SK-N-SH treated with all-trans-retinoic acid at 6 μM for 48 hours (cell line): ENCODE measurements around the gene UGT1A8.

Source experiments
- ATAC-seq: fragments of 200-7000 bp; cut with Tn5 transposase; 3 replicates; pipeline ENCODE4 v1.9.1; 2020; ENCODE audit warnings: mild to moderate bottlenecking, moderate library complexity
- ARNTL ChIP-seq: fragments of 450-650 bp; formaldehyde crosslinking; IDR thresholded peaks from 2 replicates; pipeline ENCODE4 v1.5.0; 2020; ENCODE audit warnings: low read depth, mild to moderate bottlenecking, moderate library complexity, borderline replicate concordance
- BACH2 ChIP-seq: fragments of 250-450 bp; sonication (Bioruptor Pico); IDR thresholded peaks from 2 replicates; pipeline ENCODE4 v1.9.0; 2021; ENCODE audit warnings: mild to moderate bottlenecking, borderline replicate concordance
- CREB5 ChIP-seq: fragments of 250-450 bp; sonication (Bioruptor Pico); IDR thresholded peaks from 2 replicates; pipeline ENCODE4 v1.5.1; 2020; ENCODE audit warnings: low read depth, mild to moderate bottlenecking, moderate library complexity
- CSDC2 ChIP-seq: fragments of 250-450 bp; sonication (Bioruptor Pico); IDR thresholded peaks from 2 replicates; pipeline ENCODE4 v1.5.0; 2020; ENCODE audit warnings: mild to moderate bottlenecking, moderate library complexity
- CSRNP3 ChIP-seq: fragments of 250-450 bp; sonication (Bioruptor Pico); IDR thresholded peaks from 2 replicates; pipeline ENCODE4 v1.5.1; 2021; ENCODE audit warnings: mild to moderate bottlenecking, moderate library complexity
- ESRRG ChIP-seq: fragments of 250-450 bp; sonication (Bioruptor Pico); IDR thresholded peaks from 2 replicates; pipeline ENCODE4 v1.6.1; 2021; ENCODE audit warnings: mild to moderate bottlenecking
- GLIS3 ChIP-seq: fragments of 250-450 bp; sonication (Bioruptor Pico); IDR thresholded peaks from 2 replicates; pipeline ENCODE4 v1.5.0; 2020; ENCODE audit warnings: mild to moderate bottlenecking, moderate library complexity
- ISL1 ChIP-seq: fragments of 250-450 bp; sonication (Bioruptor Pico); IDR thresholded peaks from 2 replicates; pipeline ENCODE4 v2.1.2; 2022; ENCODE audit warnings: mild to moderate bottlenecking, moderate library complexity
- OSR1 ChIP-seq: fragments of 250-450 bp; sonication (Bioruptor Pico); IDR thresholded peaks from 2 replicates; pipeline ENCODE4 v1.8.0; 2022; ENCODE audit warnings: moderate library complexity, mild to moderate bottlenecking, inconsistent platforms
- RARB ChIP-seq: fragments of 250-450 bp; sonication (Bioruptor Pico); IDR thresholded peaks from 2 replicates; pipeline ENCODE4 v1.8.0; 2021; ENCODE audit warnings: mild to moderate bottlenecking, moderate library complexity
- SNAI2 ChIP-seq: fragments of 250-450 bp; sonication (Bioruptor Pico); IDR thresholded peaks from 2 replicates; pipeline ENCODE4 v1.5.0; 2020; ENCODE audit warnings: mild to moderate bottlenecking, moderate library complexity
- TCF4 ChIP-seq: fragments of 250-450 bp; sonication (Bioruptor Pico); IDR thresholded peaks from 2 replicates; pipeline ENCODE4 v1.8.0; 2021; ENCODE audit warnings: mild to moderate bottlenecking, moderate library complexity, borderline replicate concordance
- TOX ChIP-seq: fragments of 250-450 bp; sonication (Bioruptor Pico); IDR thresholded peaks from 2 replicates; pipeline ENCODE4 v1.8.0; 2021; ENCODE audit warnings: mild to moderate bottlenecking, moderate library complexity, borderline replicate concordance
- TSHZ2 ChIP-seq: fragments of 250-450 bp; sonication (Bioruptor Pico); IDR thresholded peaks from 2 replicates; pipeline ENCODE4 v1.5.0; 2020; ENCODE audit warnings: mild to moderate bottlenecking, moderate library complexity
- ZC3H10 ChIP-seq: fragments of 250-450 bp; sonication (Bioruptor Pico); IDR thresholded peaks from 2 replicates; pipeline ENCODE4 v1.5.1; 2021; ENCODE audit warnings: mild to moderate bottlenecking, moderate library complexity
- ZFP3 ChIP-seq: fragments of 250-450 bp; sonication (Bioruptor Pico); IDR thresholded peaks from 2 replicates; pipeline ENCODE4 v1.5.0; 2020; ENCODE audit warnings: mild to moderate bottlenecking, moderate library complexity
- ZFP30 ChIP-seq: fragments of 450-650 bp; formaldehyde crosslinking; IDR thresholded peaks from 2 replicates; pipeline ENCODE4 v1.5.0; 2022; ENCODE audit warnings: mild to moderate bottlenecking, moderate library complexity
- ZNF565 ChIP-seq: fragments of 450-650 bp; formaldehyde crosslinking; conservative IDR thresholded peaks from 2 replicates; pipeline ENCODE4 v1.5.0; 2020; ENCODE audit warnings: low read depth, mild to moderate bottlenecking, moderate library complexity
- ZNF70 ChIP-seq: fragments of 450-650 bp; formaldehyde crosslinking; IDR thresholded peaks from 2 replicates; pipeline ENCODE4 v1.5.0; 2020; ENCODE audit warnings: mild to moderate bottlenecking, moderate library complexity
- ZNF8 ChIP-seq: fragments of 450-650 bp; formaldehyde crosslinking; IDR thresholded peaks from 2 replicates; pipeline ENCODE4 v1.5.0; 2020; ENCODE audit warnings: mild to moderate bottlenecking, moderate library complexity
- TF ChIP-seq, protein P1 (sequence below): fragments of 250-450 bp; sonication (Bioruptor Pico); IDR thresholded peaks from 2 replicates; pipeline ENCODE4 v1.8.0; 2021; ENCODE audit warnings: low read depth, mild to moderate bottlenecking, moderate library complexity, borderline replicate concordance
- TF ChIP-seq, protein P2 (sequence below): fragments of 250-450 bp; sonication (Bioruptor Pico); IDR thresholded peaks from 2 replicates; pipeline ENCODE4 v1.8.0; 2020; ENCODE audit warnings: mild to moderate bottlenecking, moderate library complexity, borderline replicate concordance

UGT1A8 gene

GRCh38 chr2:233674995-233675394 is 57.6 kb downstream of the UGT1A8 start:
- TF ChIP-seq ZFP3: no peak
- TF ChIP-seq ESRRG (CRISPR knock-in tag): no peak
- TF ChIP-seq RARB (CRISPR knock-in tag): no peak
- TF ChIP-seq TOX: no peak
- no peak for TF ChIP-seq ARNTL
- TF ChIP-seq, protein P1, sequence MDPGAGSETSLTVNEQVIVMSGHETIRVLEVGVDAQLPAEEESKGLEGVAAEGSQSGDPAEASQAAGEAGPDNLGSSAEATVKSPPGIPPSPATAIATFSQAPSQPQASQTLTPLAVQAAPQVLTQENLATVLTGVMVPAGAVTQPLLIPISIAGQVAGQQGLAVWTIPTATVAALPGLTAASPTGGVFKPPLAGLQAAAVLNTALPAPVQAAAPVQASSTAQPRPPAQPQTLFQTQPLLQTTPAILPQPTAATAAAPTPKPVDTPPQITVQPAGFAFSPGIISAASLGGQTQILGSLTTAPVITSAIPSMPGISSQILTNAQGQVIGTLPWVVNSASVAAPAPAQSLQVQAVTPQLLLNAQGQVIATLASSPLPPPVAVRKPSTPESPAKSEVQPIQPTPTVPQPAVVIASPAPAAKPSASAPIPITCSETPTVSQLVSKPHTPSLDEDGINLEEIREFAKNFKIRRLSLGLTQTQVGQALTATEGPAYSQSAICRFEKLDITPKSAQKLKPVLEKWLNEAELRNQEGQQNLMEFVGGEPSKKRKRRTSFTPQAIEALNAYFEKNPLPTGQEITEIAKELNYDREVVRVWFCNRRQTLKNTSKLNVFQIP (CRISPR knock-in tag): no peak
- no peak for TF ChIP-seq ZC3H10
- no peak for TF ChIP-seq CREB5
- TF ChIP-seq, all 23 proteins: peak for 0
- no peak for ATAC-seq

GRCh38 chr2:233676046-233676445 is 58.6 kb downstream of the UGT1A8 start:
- TF ChIP-seq GLIS3 (CRISPR knock-in tag) (no peak), ZC3H10 (no peak), ARNTL (no peak), CSDC2 (no peak), ZFP30 (CRISPR knock-in tag) (no peak), ISL1 (CRISPR knock-in tag) (no peak), TSHZ2 (CRISPR knock-in tag) (no peak), ESRRG (CRISPR knock-in tag) (no peak)
- TF ChIP-seq, protein P2, sequence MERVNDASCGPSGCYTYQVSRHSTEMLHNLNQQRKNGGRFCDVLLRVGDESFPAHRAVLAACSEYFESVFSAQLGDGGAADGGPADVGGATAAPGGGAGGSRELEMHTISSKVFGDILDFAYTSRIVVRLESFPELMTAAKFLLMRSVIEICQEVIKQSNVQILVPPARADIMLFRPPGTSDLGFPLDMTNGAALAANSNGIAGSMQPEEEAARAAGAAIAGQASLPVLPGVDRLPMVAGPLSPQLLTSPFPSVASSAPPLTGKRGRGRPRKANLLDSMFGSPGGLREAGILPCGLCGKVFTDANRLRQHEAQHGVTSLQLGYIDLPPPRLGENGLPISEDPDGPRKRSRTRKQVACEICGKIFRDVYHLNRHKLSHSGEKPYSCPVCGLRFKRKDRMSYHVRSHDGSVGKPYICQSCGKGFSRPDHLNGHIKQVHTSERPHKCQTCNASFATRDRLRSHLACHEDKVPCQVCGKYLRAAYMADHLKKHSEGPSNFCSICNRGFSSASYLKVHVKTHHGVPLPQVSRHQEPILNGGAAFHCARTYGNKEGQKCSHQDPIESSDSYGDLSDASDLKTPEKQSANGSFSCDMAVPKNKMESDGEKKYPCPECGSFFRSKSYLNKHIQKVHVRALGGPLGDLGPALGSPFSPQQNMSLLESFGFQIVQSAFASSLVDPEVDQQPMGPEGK (CRISPR knock-in tag): no peak
- ATAC-seq: no peak

GRCh38 chr2:233679196-233679595 is 61.8 kb downstream of the UGT1A8 start:
- ATAC-seq: no peak
- TF ChIP-seq ZNF8 (no peak), CSRNP3 (CRISPR knock-in tag) (no peak), BACH2 (CRISPR knock-in tag) (no peak), CREB5 (no peak), CSDC2 (no peak), TOX (no peak), TCF4 (CRISPR knock-in tag) (no peak), ZNF70 (CRISPR knock-in tag) (no peak), OSR1 (CRISPR knock-in tag) (no peak), ZFP30 (CRISPR knock-in tag) (no peak), ZC3H10 (no peak), ARNTL (no peak), SNAI2 (CRISPR knock-in tag) (no peak), RARB (CRISPR knock-in tag) (no peak), ISL1 (CRISPR knock-in tag) (no peak), GLIS3 (CRISPR knock-in tag) (no peak), ESRRG (CRISPR knock-in tag) (no peak), ZNF565 (CRISPR knock-in tag) (no peak)
- TF ChIP-seq, protein P2 (CRISPR knock-in tag): no peak
- TF ChIP-seq, protein P1 (CRISPR knock-in tag): no peak
